H9 (cell line): ENCODE measurements around the gene VPS54. TPM values are rescaled to one million over a fixed set of nuclear protein-coding genes. Genes with fewer than 3 reads are reported as not detected.

ENCODE experiments used
- DNase-seq: peaks from one replicate; pipeline ENCODE4 v3.0.0-alpha.2; 2017
- H2AFZ ChIP-seq: one replicate; pipeline ENCODE4 v1.6.1; 2013; ENCODE audit warnings: mild to moderate bottlenecking, low read length, control low read depth, moderate library complexity
- H2AK5ac ChIP-seq: 2 replicates; pipeline ENCODE4 v1.6.1; 2013; ENCODE audit warnings: low read length, control low read depth, mixed read lengths; ENCODE audit not compliant: insufficient read length
- H2BK120ac ChIP-seq: one replicate; pipeline ENCODE4 v1.6.1; 2013; ENCODE audit warnings: low read depth, mild to moderate bottlenecking, low read length, control low read depth, inconsistent platforms; ENCODE audit not compliant: poor library complexity, severe bottlenecking
- H2BK12ac ChIP-seq: 2 replicates; pipeline ENCODE4 v1.6.1; 2013; ENCODE audit warnings: low read length, control low read depth, mixed read lengths, low read depth; ENCODE audit not compliant: insufficient read length
- H2BK15ac ChIP-seq: 2 replicates; pipeline ENCODE4 v1.6.1; 2013; ENCODE audit warnings: low read depth, low read length, control low read depth
- H2BK20ac ChIP-seq: one replicate; pipeline ENCODE4 v1.6.1; 2013; ENCODE audit warnings: low read depth, mild to moderate bottlenecking, low read length, control low read depth, inconsistent platforms; ENCODE audit not compliant: poor library complexity, severe bottlenecking
- H2BK5ac ChIP-seq: 2 replicates; pipeline ENCODE4 v1.6.1; 2013; ENCODE audit warnings: low read length, control low read depth, mixed read lengths; ENCODE audit not compliant: insufficient read length
- H3K14ac ChIP-seq: 2 replicates; pipeline ENCODE4 v1.6.1; 2013; ENCODE audit warnings: low read length, control low read depth; ENCODE audit not compliant: insufficient read depth
- H3K18ac ChIP-seq: 2 replicates; pipeline ENCODE4 v1.6.1; 2013; ENCODE audit warnings: low read depth, mild to moderate bottlenecking, mixed read lengths, low read length, control low read depth; ENCODE audit not compliant: insufficient read length
- H3K23ac ChIP-seq: 2 replicates; pipeline ENCODE4 v1.6.1; 2013; ENCODE audit warnings: low read length, control low read depth, mixed read lengths, low read depth; ENCODE audit not compliant: insufficient read length
- H3K23me2 ChIP-seq: 2 replicates; pipeline ENCODE4 v1.6.1; 2013; ENCODE audit warnings: low read depth, mild to moderate bottlenecking, mixed read lengths, low read length, control low read depth; ENCODE audit not compliant: insufficient read length, poor library complexity, severe bottlenecking
- H3K27ac ChIP-seq: 2 replicates; pipeline ENCODE4 v1.5.1; 2013; ENCODE audit warnings: low read length, control low read depth, mixed read lengths, low read depth; ENCODE audit not compliant: insufficient read length
- H3K27me3 ChIP-seq: 2 replicates; pipeline ENCODE4 v1.6.1; 2013; ENCODE audit warnings: low read length, control low read depth, inconsistent platforms; ENCODE audit not compliant: insufficient read depth
- H3K4ac ChIP-seq: 2 replicates; pipeline ENCODE4 v1.6.1; 2013; ENCODE audit warnings: low read depth, mild to moderate bottlenecking, control low read depth, inconsistent platforms, low read length, moderate library complexity
- H3K4me1 ChIP-seq: 2 replicates; pipeline ENCODE4 v1.6.1; 2013; ENCODE audit warnings: low read length, control low read depth, inconsistent platforms; ENCODE audit not compliant: insufficient read depth
- H3K4me2 ChIP-seq: 2 replicates; pipeline ENCODE4 v1.6.1; 2013; ENCODE audit warnings: low read length, control low read depth, mixed read lengths; ENCODE audit not compliant: insufficient read length, insufficient read depth
- H3K56ac ChIP-seq: 2 replicates; pipeline ENCODE4 v1.6.1; 2013; ENCODE audit warnings: low read depth, mild to moderate bottlenecking, mixed read lengths, low read length, control low read depth; ENCODE audit not compliant: insufficient read length
- H3K79me1 ChIP-seq: 2 replicates; pipeline ENCODE4 v1.6.1; 2013; ENCODE audit warnings: low read depth, mild to moderate bottlenecking, moderate library complexity, low read length, control low read depth, inconsistent platforms; ENCODE audit not compliant: insufficient read depth, poor library complexity, severe bottlenecking
- H3K79me2 ChIP-seq: 2 replicates; pipeline ENCODE4 v1.6.1; 2013; ENCODE audit warnings: low read length, control low read depth, inconsistent platforms; ENCODE audit not compliant: insufficient read depth
- H3K9ac ChIP-seq: 2 replicates; pipeline ENCODE4 v1.6.1; 2013; ENCODE audit warnings: low read length, control low read depth, mixed read lengths; ENCODE audit not compliant: insufficient read length; ENCODE audit errors: extremely low read depth
- H3K9me3 ChIP-seq: one replicate; pipeline ENCODE4 v1.6.1; 2013; ENCODE audit warnings: low read depth, low read length, inconsistent platforms; ENCODE audit not compliant: control insufficient read depth
- H3T11ph ChIP-seq: one replicate; pipeline ENCODE4 v1.6.1; 2013; ENCODE audit warnings: mild to moderate bottlenecking, low read length, control low read depth, inconsistent platforms
- H4K20me1 ChIP-seq: one replicate; pipeline ENCODE4 v1.6.1; 2013; ENCODE audit not compliant: control insufficient read depth, insufficient read length, insufficient read depth
- H4K5ac ChIP-seq: 2 replicates; pipeline ENCODE4 v1.6.1; 2013; ENCODE audit warnings: low read depth, mild to moderate bottlenecking, mixed read lengths, low read length, control low read depth; ENCODE audit not compliant: insufficient read length
- H4K8ac ChIP-seq: replicated peaks from 2 replicates; pipeline ENCODE4 v1.6.1; 2013; ENCODE audit warnings: low read length, control low read depth, mixed read lengths, low read depth; ENCODE audit not compliant: insufficient read length
- H4K91ac ChIP-seq: 2 replicates; pipeline ENCODE4 v1.6.1; 2013; ENCODE audit warnings: low read depth, mild to moderate bottlenecking, moderate library complexity, mixed read lengths, low read length, control low read depth; ENCODE audit not compliant: insufficient read length
- H3K27ac Mint-ChIP-seq, 3 experiments: 2 replicates in 2 of 3; 3 replicates in 1 of 3; pipeline ENCODE4 v1.8.0; 2020 to 2021; ENCODE audit warnings: mixed read lengths in 3 of 3, mild to moderate bottlenecking in 1 of 3, moderate library complexity in 1 of 3
- H3K27me3 Mint-ChIP-seq: 2 replicates; pipeline ENCODE4 v1.8.0; 2021; ENCODE audit warnings: low read depth, mild to moderate bottlenecking, moderate library complexity, mixed read lengths
- H3K36me3 Mint-ChIP-seq, 3 experiments: 2 replicates in 2 of 3; 3 replicates in 1 of 3; pipeline ENCODE4 v1.8.0; 2020 to 2021; ENCODE audit warnings: low read depth in 3 of 3, mixed read lengths in 3 of 3; ENCODE audit not compliant: insufficient read depth in 1 of 3
- H3K4me1 Mint-ChIP-seq, 2 experiments: 2 replicates each; pipeline ENCODE4 v1.8.0; 2020; ENCODE audit warnings: mixed read lengths in 2 of 2
- H3K4me3 Mint-ChIP-seq, 2 experiments: 2 replicates in 1 of 2; 3 replicates in 1 of 2; pipeline ENCODE4 v1.8.0; 2020 to 2021; ENCODE audit warnings: mild to moderate bottlenecking in 2 of 2, mixed read lengths in 2 of 2, moderate library complexity in 1 of 2
- H3K9me3 Mint-ChIP-seq, 2 experiments: 2 replicates in 1 of 2; 3 replicates in 1 of 2; pipeline ENCODE4 v1.8.0; 2020; ENCODE audit warnings: mild to moderate bottlenecking in 2 of 2, mixed read lengths in 2 of 2, moderate library complexity in 1 of 2
- CTCF ChIP-seq: fragments of 200-600 bp; sonication (generic); conservative IDR thresholded peaks from 3 replicates; pipeline ENCODE4 v1.8.0; 2021; ENCODE audit warnings: antibody characterized with exemption, mild to moderate bottlenecking
- WGBS: extraction: QIAGEN DNeasy Blood & Tissue Kit; methylation state at CpG from one replicate; pipeline ENCODE4 v1.1.7; 2013; ENCODE audit warnings: missing lambda C conversion rate, low lambda C conversion rate, mixed read lengths; ENCODE audit not compliant: insufficient read length; ENCODE audit errors: extremely low coverage; 5-methylcytosine and 5-hydroxymethylcytosine counted together
- total RNA-seq: library from RNA; stranded (reverse); gene quantifications from 2 replicates; pipeline ENCODE4 v1.2.1, GENCODE V29; 2021

The VPS54 gene
- total RNA-seq, 1 experiment from 2014 or later = 13.4 TPM

- Histone ChIP-seq H3K23me2 (no peaks in the 10 kb centered on the region), H3K79me1 (no peaks in the 10 kb centered on the region), H3K23ac (no peak overlapping the region), H3K4ac (no peak overlapping the region), H3K14ac (no peak overlapping the region), H2AFZ (no peak overlapping the region), H3K27me3 (no peaks in the 10 kb centered on the region), H3K79me2 (no peaks in the 10 kb centered on the region), H3K9ac (no peak overlapping the region), H2BK120ac (no peak overlapping the region), H2BK5ac (no peak overlapping the region), H2BK12ac (no peak overlapping the region), H3K18ac (no peak overlapping the region), H4K20me1 (no peaks in the 10 kb centered on the region), H4K8ac (no peak overlapping the region), H2AK5ac (no peak overlapping the region), H2BK20ac (no peak overlapping the region), H3K4me1 (no peaks in the 10 kb centered on the region), H3K4me2 (no peak overlapping the region), H3K56ac (no peak overlapping the region), H4K5ac (no peak overlapping the region), H4K91ac (no peak overlapping the region), H3K27ac (no peak overlapping the region), H3K9me3 (no peaks in the 10 kb centered on the region), H2BK15ac (no peak overlapping the region), H3T11ph (no peak overlapping the region)
- no peaks in the 10 kb centered on the region for H3K4me1 Mint-ChIP-seq
- H3K9me3 Mint-ChIP-seq = no peaks in the 10 kb centered on the region; a peak in 1 of 5 replicates
- no peak overlapping the region for H3K4me3 Mint-ChIP-seq
- DNase-seq = no peak
- no peak for TF ChIP-seq CTCF
- no peaks in the 10 kb centered on the region for H3K27me3 Mint-ChIP-seq
- no CpG with 5 or more reads among the region's 3 CpGs for WGBS
- peaks cover 8 to 32% (median 20%) of the 10 kb centered on the region in 3 experiments; a peak in 6 of 7 replicates for H3K36me3 Mint-ChIP-seq
- no peak overlapping the region for H3K27ac Mint-ChIP-seq
Measured at GRCh38 chr2:63981702-63982103, 37.5 kb downstream of the VPS54 start.
